GM12878 (cell line): Measurements from ENCODE around the gene CEND1. TPM values are rescaled to one million over a fixed set of nuclear protein-coding genes. Genes with fewer than 3 reads are reported as not detected.

Experiments
- ATF2 ChIP-seq: IDR thresholded peaks from 2 replicates; pipeline ENCODE4 v1.6.1; 2012; ENCODE audit warnings: low read length, inconsistent platforms
- CBX5 ChIP-seq: sonication (generic); IDR thresholded peaks from 2 replicates; pipeline ENCODE4 v1.6.1; 2016; ENCODE audit warnings: low read depth, moderate library complexity, mild to moderate bottlenecking, inconsistent platforms
- DPF2 ChIP-seq: fragments of 450-650 bp; IDR thresholded peaks from 2 replicates; pipeline ENCODE4 v1.6.1; 2017; ENCODE audit warnings: mild to moderate bottlenecking
- EED ChIP-seq: sonication (generic); IDR thresholded peaks from 2 replicates; pipeline ENCODE4 v1.6.1; 2016; ENCODE audit warnings: antibody characterized with exemption, low read depth
- EGR1 ChIP-seq, 2 experiments: IDR thresholded peaks; 1 replicate in 1 of 2; 2 replicates in 1 of 2; pipeline ENCODE4 v1.6.1; 2011 to 2012; ENCODE audit warnings: low read depth in 2 of 2, low read length in 2 of 2, borderline replicate concordance in 1 of 2, mild to moderate bottlenecking in 1 of 2, moderate library complexity in 1 of 2
- GABPA ChIP-seq: IDR thresholded peaks from 2 replicates; pipeline ENCODE4 v1.6.1; 2014; ENCODE audit warnings: antibody characterized with exemption, low read depth, mild to moderate bottlenecking, inconsistent platforms
- HDAC2 ChIP-seq: fragments of 200-600 bp; sonication (generic); IDR thresholded peaks from 2 replicates; pipeline ENCODE4 v1.6.1; 2017
- HDGF ChIP-seq: fragments of 450-650 bp; IDR thresholded peaks from 2 replicates; pipeline ENCODE4 v1.6.1; 2016; ENCODE audit warnings: antibody characterized with exemption
- IKZF2 ChIP-seq, 2 experiments: fragments of 450-650 bp; IDR thresholded peaks; 2 replicates each; pipeline ENCODE4 v1.6.1; 2017; ENCODE audit warnings: mild to moderate bottlenecking in 2 of 2, moderate library complexity in 2 of 2
- KLF5 ChIP-seq: fragments of 450-650 bp; IDR thresholded peaks from 2 replicates; pipeline ENCODE4 v1.6.1; 2014; ENCODE audit warnings: mild to moderate bottlenecking; ENCODE audit not compliant: partially characterized antibody
- NKRF ChIP-seq: fragments of 450-650 bp; conservative IDR thresholded peaks from 2 replicates; pipeline ENCODE4 v1.6.1; 2017; ENCODE audit warnings: mild to moderate bottlenecking, moderate library complexity
- POU2F2 ChIP-seq: IDR thresholded peaks from 3 replicates; pipeline ENCODE4 v1.6.1; 2011; ENCODE audit warnings: low read depth, mild to moderate bottlenecking, low read length, borderline replicate concordance
- RCOR1 ChIP-seq: conservative IDR thresholded peaks from 2 replicates; pipeline ENCODE4 v1.6.1; 2012; ENCODE audit warnings: low read depth, low read length, improper control_type of control experiment
- RELA ChIP-seq: fragments of 450-650 bp; IDR thresholded peaks from 2 replicates; pipeline ENCODE4 v1.8.0; 2014; ENCODE audit warnings: borderline replicate concordance; ENCODE audit not compliant: partially characterized antibody
- SIN3A ChIP-seq: IDR thresholded peaks from 2 replicates; pipeline ENCODE4 v1.6.1; 2012; ENCODE audit warnings: low read depth, low read length, improper control_type of control experiment
- SKIL ChIP-seq: fragments of 450-650 bp; IDR thresholded peaks from 2 replicates; pipeline ENCODE4 v1.6.1; 2017; ENCODE audit warnings: mild to moderate bottlenecking, low read depth, inconsistent platforms; ENCODE audit not compliant: poor library complexity, severe bottlenecking
- SUPT20H ChIP-seq: IDR thresholded peaks from 2 replicates; pipeline ENCODE4 v1.6.1; 2011; ENCODE audit warnings: low read depth, mild to moderate bottlenecking, low read length, moderate library complexity, borderline replicate concordance; ENCODE audit not compliant: control insufficient read depth
- ZBTB40 ChIP-seq: fragments of 450-650 bp; IDR thresholded peaks from 2 replicates; pipeline ENCODE4 v1.6.1; 2016; ENCODE audit warnings: mild to moderate bottlenecking, moderate library complexity, borderline replicate concordance
- ZNF207 ChIP-seq: fragments of 450-650 bp; IDR thresholded peaks from 2 replicates; pipeline ENCODE4 v1.6.1; 2014; ENCODE audit warnings: antibody characterized with exemption, mild to moderate bottlenecking, borderline replicate concordance
- ZZZ3 ChIP-seq: IDR thresholded peaks from 2 replicates; pipeline ENCODE4 v1.6.1; 2011; ENCODE audit warnings: low read depth; ENCODE audit not compliant: control insufficient read depth, insufficient read length
- polyA plus RNA-seq, 11 experiments: library from polyadenylated mRNA; depleted of rRNA in 4 of 11; unstranded in 6 of 11; stranded (reverse) in 5 of 11; fragments of >200 nt; fragmentation: Nextera tagmentation in 4 of 11; fragmentation: Illumina TruSeq in 1 of 11; extraction: Ambion mirVana in 4 of 11; extraction: Trizol in 1 of 11; gene quantifications; 1 replicate in 1 of 11; 2 replicates in 10 of 11; pipeline versions ENCODE4 v1.2.1 to v1.2.3, GENCODE V29; 2011 to 2016; ENCODE audit warnings: inconsistent platforms in 2 of 11, missing spikeins in 2 of 11, low read depth in 1 of 11
- total RNA-seq, 4 experiments: library from RNA; depleted of rRNA in 3 of 4; stranded (reverse); fragments of >200 nt in 3 of 4; fragmentation: Illumina TruSeq in 1 of 4; extraction: Trizol in 1 of 4; gene quantifications; 2 replicates each; pipeline versions ENCODE4 v1.2.1 to v1.2.3, GENCODE V29; 2013 to 2021

CEND1 gene
- total and polyA plus RNA-seq, 10 of the 15 experiments (the other 5 are each of a cell fraction or from before 2014, with no cell fraction given) = 0.31 to 13.6 (median 7.2) TPM; not detected in 1

GRCh38 chr11:777288-778255 lies 12.3 kb downstream of the CEND1 start, which contains the start of gene GATD1 (continued):
- TF ChIP-seq ZBTB40 = no peak
- no peak for TF ChIP-seq GABPA
- TF ChIP-seq IKZF2 (IDR thresholded peaks at IDR 0.05) = no peak
- TF ChIP-seq POU2F2 = no peak
- TF ChIP-seq NKRF = peak; percentile 75
- no peak for TF ChIP-seq RCOR1
- TF ChIP-seq RELA = peak; percentile 73
- no peak for TF ChIP-seq ZZZ3
- TF ChIP-seq SUPT20H = no peak
- 0 out of 2 replicates have a peak, but pooled peaks have one; percentile 14 for TF ChIP-seq HDGF
- peak in 1 of 2 experiments; percentile 82; a peak in 2 of 3 replicates for TF ChIP-seq EGR1 (IDR thresholded peaks at IDR 0.05; ENCODE audit: borderline replicate concordance in 1 of 2, low read depth in 2 of 2, low read length in 2 of 2)
- TF ChIP-seq CBX5 = no peak
- TF ChIP-seq ATF2 = no peak
- TF ChIP-seq ZNF207 = no peak
- peak; percentile 58; the same call in 1 of the 2 replicates for TF ChIP-seq DPF2
- TF ChIP-seq EED = no peak
- peak; percentile 32; the same call in 1 of the 2 replicates for TF ChIP-seq SIN3A
- TF ChIP-seq KLF5 = no peak
- TF ChIP-seq SKIL = no peak
- TF ChIP-seq HDAC2 = no peak
